Thoracic aorta (tissue), 2 donors: Measurements from ENCODE around the gene ALK. TPM values are rescaled to one million over a fixed set of nuclear protein-coding genes. Genes with fewer than 3 reads are reported as not detected.

Source experiments
- ATAC-seq: fragments of 150-250 bp; one replicate; pipeline ENCODE4 v1.8.0; 2017; ENCODE audit warnings: low read depth; ENCODE audit not compliant: insufficient number of reproducible peaks, low FRiP score
- DNase-seq: peaks from one replicate; pipeline ENCODE4 v3.0.0-alpha.2; 2020; ENCODE audit warnings: low spot score
- H3K27ac ChIP-seq, 2 donors: fragments of 200-600 bp; sonication (generic); 1 replicate in 1 of 2; 2 replicates in 1 of 2; pipeline ENCODE4 v1.5.1; 2016; ENCODE audit warnings: mild to moderate bottlenecking in 2 of 2, moderate library complexity in 2 of 2
- H3K27me3 ChIP-seq: fragments of 200-600 bp; sonication (generic); replicated peaks from 2 replicates; pipeline ENCODE4 v1.6.0; 2016; ENCODE audit warnings: mild to moderate bottlenecking; ENCODE audit not compliant: insufficient read depth
- H3K36me3 ChIP-seq: fragments of 200-600 bp; sonication (generic); one replicate; pipeline ENCODE4 v1.5.1; 2016
- H3K4me1 ChIP-seq, 2 donors: fragments of 200-600 bp; sonication (generic); 1 replicate in 1 of 2; 2 replicates in 1 of 2; pipeline versions ENCODE4 v1.5.1 to v1.6.0; 2016; ENCODE audit warnings: low read depth in 2 of 2, mild to moderate bottlenecking in 1 of 2; ENCODE audit not compliant: control insufficient read depth in 1 of 2
- H3K4me3 ChIP-seq: fragments of 200-600 bp; sonication (generic); 2 replicates; pipeline ENCODE4 v1.5.1; 2016; ENCODE audit warnings: mild to moderate bottlenecking
- H3K9me3 ChIP-seq: fragments of 200-600 bp; sonication (generic); 2 replicates; pipeline ENCODE4 v1.5.1; 2016
- CTCF ChIP-seq: fragments of 200-600 bp; sonication (generic); IDR thresholded peaks from one replicate; pipeline ENCODE4 v1.5.1; 2019; ENCODE audit warnings: antibody characterized with exemption
- total RNA-seq, 2 donors: library from RNA; depleted of rRNA; stranded (reverse); fragments of >200 nt; gene quantifications; one replicate each; pipeline versions ENCODE4 v1.1.0 to v1.2.3, GENCODE V29; 2016

Gene ALK
- total RNA-seq, 2 donors from 2014 or later = 2.0 TPM; not detected in 1

DNA sequence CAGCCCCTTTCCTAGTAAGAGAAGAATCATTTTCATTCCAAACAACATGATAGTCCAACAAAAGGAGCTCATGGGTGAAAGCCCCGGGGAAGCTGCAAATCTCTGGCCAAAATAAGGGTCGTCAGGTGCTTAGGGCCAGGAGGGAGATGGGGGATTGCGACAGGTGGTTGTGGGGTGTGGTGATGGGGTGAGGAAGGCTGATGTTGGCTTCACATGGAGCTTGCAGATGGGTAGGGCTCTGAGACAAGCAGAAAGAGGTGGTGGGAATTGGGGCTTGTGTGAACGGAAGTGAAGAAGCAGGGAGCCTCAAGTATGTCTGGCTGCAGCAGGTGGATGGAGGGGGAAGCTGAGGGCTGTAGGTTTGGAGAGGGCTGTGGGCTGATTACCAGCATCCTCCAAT is 680.0 kb downstream of the ALK start:
- Histone ChIP-seq H3K9me3 (no peaks in the 10 kb centered on the region), H3K36me3 (no peaks in the 10 kb centered on the region), H3K27ac (no peak overlapping the region), H3K4me3 (no peak overlapping the region), H3K4me1 (no peaks in the 10 kb centered on the region), H3K27me3 (no peaks in the 10 kb centered on the region)
- DNase-seq = no peak
- no peak for ATAC-seq
- TF ChIP-seq CTCF = no peak

DNA sequence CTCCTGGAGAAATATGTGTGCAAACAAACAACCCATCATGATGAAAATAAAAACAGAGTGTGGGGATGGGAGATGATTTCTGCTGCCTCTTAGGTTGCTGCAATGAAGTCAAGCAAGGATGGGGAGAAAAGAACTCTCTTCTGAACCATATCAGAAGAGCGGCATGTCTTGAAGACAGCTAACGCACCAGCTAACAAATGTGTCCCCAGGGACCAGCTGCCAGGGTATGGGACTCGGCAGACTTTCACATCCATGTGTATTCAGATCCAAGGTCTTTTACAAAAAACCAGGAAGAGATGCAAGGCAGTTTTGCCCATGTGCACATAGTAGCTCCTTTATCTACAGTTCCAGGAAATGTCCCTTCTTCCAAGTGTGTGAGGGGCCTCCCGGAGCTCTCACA is 680.8 kb downstream of the ALK start:
- Histone ChIP-seq H3K27me3 (no peaks in the 10 kb centered on the region), H3K4me3 (no peak overlapping the region), H3K36me3 (no peaks in the 10 kb centered on the region), H3K9me3 (no peaks in the 10 kb centered on the region), H3K4me1 (no peaks in the 10 kb centered on the region), H3K27ac (no peak overlapping the region)
- DNase-seq = no peak
- TF ChIP-seq CTCF = no peak
- no peak for ATAC-seq

DNA sequence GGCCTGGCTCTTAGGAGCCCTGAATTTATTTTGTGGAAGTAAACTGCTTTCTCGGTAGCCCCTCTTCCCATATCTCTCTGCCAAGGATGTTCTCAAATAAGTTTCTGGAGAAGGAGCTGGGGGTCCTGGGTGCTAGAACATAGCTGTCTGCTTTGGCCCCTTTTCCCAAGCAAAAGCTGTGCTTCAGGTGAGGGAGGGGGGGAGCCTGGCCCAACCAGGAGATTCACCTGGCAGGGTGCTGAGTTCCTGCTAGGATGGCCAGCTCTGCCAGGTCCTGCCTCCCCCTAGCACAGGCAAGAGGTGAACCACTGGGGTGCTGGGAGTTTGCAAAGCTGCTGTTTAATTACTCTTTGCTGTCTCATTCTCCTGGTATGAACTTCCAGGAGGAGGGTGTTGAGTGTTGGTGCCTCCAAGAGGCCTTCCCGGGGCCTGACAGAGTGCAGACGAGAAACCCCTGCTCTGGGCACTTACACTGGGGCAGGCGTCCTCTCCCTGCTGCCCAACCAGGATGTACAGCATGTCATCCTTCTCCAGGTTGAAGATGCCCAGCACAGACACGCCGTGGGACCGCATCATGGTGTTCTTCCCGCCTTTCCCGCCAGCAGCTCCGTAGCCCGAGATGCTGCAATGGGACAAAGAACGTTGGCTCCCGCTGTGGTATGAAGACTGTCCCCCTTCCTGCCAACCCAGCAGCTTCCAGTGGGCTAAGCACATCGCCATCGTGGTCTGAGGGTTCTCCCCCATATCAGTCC is 682.0 kb downstream of the ALK start:
- no peak overlapping the region for H3K4me3 ChIP-seq
- ATAC-seq (no peak), DNase-seq (no peak)
- no peaks in the 10 kb centered on the region for H3K4me1 ChIP-seq
- H3K27me3 ChIP-seq = no peaks in the 10 kb centered on the region
- no peak for TF ChIP-seq CTCF
- H3K36me3 ChIP-seq = no peaks in the 10 kb centered on the region
- H3K9me3 ChIP-seq = no peaks in the 10 kb centered on the region
- H3K27ac ChIP-seq = no peak overlapping the region

DNA sequence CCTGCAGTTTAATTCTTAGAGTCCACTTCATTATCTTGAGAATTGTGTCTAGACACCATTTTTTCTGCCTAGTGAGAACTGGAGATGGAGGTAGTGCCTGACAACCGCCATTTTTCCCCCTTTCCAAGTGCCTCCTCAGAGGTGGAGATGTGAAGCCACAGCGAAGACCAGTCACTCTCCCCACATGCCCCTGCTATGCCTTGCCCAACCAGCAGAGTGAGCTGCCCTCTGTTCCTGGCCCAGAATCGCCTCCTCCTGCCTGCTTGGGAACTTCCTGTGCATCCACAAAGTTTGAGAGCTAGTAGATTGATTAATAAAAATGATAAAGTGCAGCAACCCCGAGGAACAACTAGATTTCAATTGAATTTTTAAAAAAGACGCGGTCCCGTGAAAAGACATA is 682.9 kb downstream of the ALK start:
- no peak for TF ChIP-seq CTCF
- ATAC-seq = no peak
- no peaks in the 10 kb centered on the region for H3K27me3 ChIP-seq
- H3K4me3 ChIP-seq = no peak overlapping the region
- no peaks in the 10 kb centered on the region for H3K4me1 ChIP-seq
- no peak for DNase-seq
- H3K36me3 ChIP-seq = no peaks in the 10 kb centered on the region
- H3K9me3 ChIP-seq = no peaks in the 10 kb centered on the region
- no peak overlapping the region for H3K27ac ChIP-seq

DNA sequence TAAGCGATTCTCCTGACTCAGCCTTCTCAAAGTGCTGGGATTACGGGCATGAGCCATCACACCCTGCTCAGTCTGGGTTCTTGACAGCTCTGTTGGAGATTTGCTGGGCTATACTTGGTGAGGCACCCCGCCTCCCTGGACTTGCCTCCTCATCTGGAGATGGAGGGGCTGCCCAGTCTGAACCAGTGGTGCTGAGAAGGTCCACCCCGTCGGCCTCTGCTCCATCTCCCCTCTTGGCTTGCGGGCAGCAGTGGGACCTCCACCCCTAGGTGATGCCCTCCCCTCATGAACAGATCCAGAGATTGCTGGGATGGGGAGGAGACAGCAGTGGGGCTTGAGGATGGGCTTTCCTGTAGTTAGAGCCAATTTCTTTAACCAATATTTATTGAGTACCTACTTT is 685.3 kb downstream of the ALK start:
- Histone ChIP-seq H3K4me3 (no peak overlapping the region), H3K27me3 (no peaks in the 10 kb centered on the region), H3K36me3 (no peaks in the 10 kb centered on the region), H3K4me1 (no peaks in the 10 kb centered on the region), H3K27ac (no peak overlapping the region), H3K9me3 (no peaks in the 10 kb centered on the region)
- ATAC-seq (no peak), DNase-seq (no peak)
- no peak for TF ChIP-seq CTCF
